GM18868 (cell line): Measurements from ENCODE around the gene RPL13.
"Not testable (repeated sequence)": the region's sequence is repeated elsewhere in the genome, so short reads cannot be mapped to it uniquely, and the experiment has no call there.

Experiments
- ATAC-seq: cut with Tn5 transposase; IDR thresholded peaks from one replicate; pipeline ENCODE4 v1.9.1; 2021; ENCODE audit warnings: mild to moderate bottlenecking, moderate library complexity; ENCODE audit not compliant: unreplicated experiment

The RPL13 gene

GRCh38 chr16:89562939-89563338 lies 2.5 kb downstream of the RPL13 start:
- ATAC-seq, result no peak

GRCh38 chr16:89563639-89564392 lies 3.3 kb downstream of the RPL13 start:
- no peak for ATAC-seq

GRCh38 chr16:89564476-89565255 lies 4.2 kb downstream of the RPL13 start:
- no peak for ATAC-seq

GRCh38 chr16:89565256-89565505 lies 4.7 kb downstream of the RPL13 start:
- no peak for ATAC-seq

GRCh38 chr16:89565506-89566372 lies 5.3 kb downstream of the RPL13 start:
- ATAC-seq, result no peak

- no peak for ATAC-seq
These were observed 7.4 kb downstream of the RPL13 start for GRCh38 chr16:89567656-89568594.

GRCh38 chr16:89569506-89570341 lies 9.2 kb downstream of the RPL13 start:
- no peak for ATAC-seq

- no peak for ATAC-seq
These were observed 10.0 kb downstream of the RPL13 start for GRCh38 chr16:89570342-89570923.

GRCh38 chr16:89570983-89571598 lies 10.6 kb downstream of the RPL13 start:
- ATAC-seq, result not testable (repeated sequence)

GRCh38 chr16:89571636-89572035 lies 11.2 kb downstream of the RPL13 start:
- no peak for ATAC-seq

- ATAC-seq, result no peak
These were observed 11.6 kb downstream of the RPL13 start for GRCh38 chr16:89572073-89572484.

GRCh38 chr16:89572485-89573205 lies 12.2 kb downstream of the RPL13 start:
- ATAC-seq, result no peak

- ATAC-seq, result no peak
These were observed 13.6 kb downstream of the RPL13 start for GRCh38 chr16:89573826-89574680.

- no peak for ATAC-seq
These were observed 14.3 kb downstream of the RPL13 start for GRCh38 chr16:89574681-89575246.

- ATAC-seq, result no peak
These were observed 15.0 kb downstream of the RPL13 start, which contains the start of gene CPNE7 for GRCh38 chr16:89575247-89576152. CPNE7 (plus strand) TSS chr16:89575758; CDS start chr16:89575898, 140 bp downstream.
